ENCODE results near the gene INTS15.

- no peak for TF ChIP-seq CTCF (IDR thresholded peaks at IDR 0.05)
- TF ChIP-seq ZFX (IDR thresholded peaks at IDR 0.05; ENCODE audit: borderline replicate concordance): no peak
Observed at GRCh38 chr7:6542368-6542767, 47.5 kb upstream of the INTS15 start.

All from 22Rv1 (cell line).